Measurements from ENCODE around the gene MN1.

The MN1 gene

GRCh38 chr22:27835446-27835845 is 33.9 kb upstream of the MN1 start:
- no peak for TF ChIP-seq CTCF (conservative IDR thresholded peaks at IDR 0.05)
- H3K27ac ChIP-seq: no peak overlapping the region

- no peak overlapping the region for H3K27ac ChIP-seq
- TF ChIP-seq CTCF (conservative IDR thresholded peaks at IDR 0.05): no peak
Measured at GRCh38 chr22:27834364-27835185, 33.0 kb upstream of the MN1 start.

GRCh38 chr22:27833803-27834202 is 32.2 kb upstream of the MN1 start:
- H3K27ac ChIP-seq: no peak overlapping the region
- TF ChIP-seq CTCF (conservative IDR thresholded peaks at IDR 0.05): no peak

GRCh38 chr22:27832606-27833005 is 31.1 kb upstream of the MN1 start:
- no peak for TF ChIP-seq CTCF (conservative IDR thresholded peaks at IDR 0.05)
- no peak overlapping the region for H3K27ac ChIP-seq

GRCh38 chr22:27829620-27830019 is 28.1 kb upstream of the MN1 start:
- no peak overlapping the region for H3K27ac ChIP-seq
- no peak for TF ChIP-seq CTCF (conservative IDR thresholded peaks at IDR 0.05)

GRCh38 chr22:27827604-27828587 is 26.3 kb upstream of the MN1 start:
- H3K27ac ChIP-seq: no peak overlapping the region
- TF ChIP-seq CTCF (conservative IDR thresholded peaks at IDR 0.05): no peak

- no peak overlapping the region for H3K27ac ChIP-seq
- no peak; the same call in 1 of the 2 replicates for TF ChIP-seq CTCF (conservative IDR thresholded peaks at IDR 0.05)
Measured at GRCh38 chr22:27825174-27825573, 23.6 kb upstream of the MN1 start.

All from VCaP (cell line).